GM23338 (cell line): Measurements from ENCODE around the gene BAIAP2. TPM values are rescaled to one million over a fixed set of nuclear protein-coding genes. Genes with fewer than 3 reads are reported as not detected.
A peak's percentile ranks its signal among the peaks of the same experiment; 100 is the strongest.

Experiments
- ATAC-seq: fragments of 200-7000 bp; cut with Tn5 transposase; 3 replicates; pipeline ENCODE4 v1.9.1; 2020
- DNase-seq: peaks from one replicate; pipeline ENCODE4 v3.0.0-alpha.2; 2015; ENCODE audit warnings: low spot score
- H2AFZ ChIP-seq: fragments of 200-600 bp; sonication (generic); 2 replicates; pipeline ENCODE4 v1.8.0; 2016; ENCODE audit warnings: antibody characterized with exemption, mild to moderate bottlenecking, moderate library complexity
- H3F3A ChIP-seq: fragments of 200-600 bp; sonication (generic); replicated peaks from 2 replicates; pipeline ENCODE4 v1.8.0; 2017; ENCODE audit warnings: antibody characterized with exemption, mixed run types, low read depth
- H3K27ac ChIP-seq: fragments of 200-600 bp; sonication (generic); 2 replicates; pipeline ENCODE4 v1.6.1; 2016; ENCODE audit warnings: low read depth
- H3K27me3 ChIP-seq: fragments of 200-600 bp; sonication (generic); 2 replicates; pipeline ENCODE4 v1.8.0; 2016; ENCODE audit warnings: mild to moderate bottlenecking, mixed run types, moderate library complexity; ENCODE audit not compliant: insufficient read depth
- H3K36me3 ChIP-seq: fragments of 200-600 bp; sonication (generic); 2 replicates; pipeline ENCODE4 v1.8.0; 2016; ENCODE audit warnings: mild to moderate bottlenecking; ENCODE audit not compliant: insufficient read depth
- H3K4me1 ChIP-seq: fragments of 200-600 bp; sonication (generic); 2 replicates; pipeline ENCODE4 v1.8.0; 2016; ENCODE audit warnings: mild to moderate bottlenecking, moderate library complexity; ENCODE audit not compliant: insufficient read depth
- H3K4me2 ChIP-seq: fragments of 200-600 bp; sonication (generic); 2 replicates; pipeline ENCODE4 v1.7.1; 2017; ENCODE audit warnings: mixed run types
- H3K4me3 ChIP-seq: fragments of 200-600 bp; sonication (generic); 2 replicates; pipeline ENCODE4 v1.6.1; 2016; ENCODE audit warnings: mixed run types
- H3K79me2 ChIP-seq: fragments of 200-600 bp; sonication (generic); replicated peaks from 2 replicates; pipeline ENCODE4 v1.8.0; 2017; ENCODE audit warnings: mild to moderate bottlenecking; ENCODE audit not compliant: insufficient read depth
- H3K9me2 ChIP-seq: fragments of 200-600 bp; sonication (generic); 2 replicates; pipeline ENCODE4 v1.8.0; 2017; ENCODE audit not compliant: insufficient read depth
- H4K20me1 ChIP-seq: fragments of 200-600 bp; sonication (generic); replicated peaks from 2 replicates; pipeline ENCODE4 v1.8.0; 2017; ENCODE audit warnings: mild to moderate bottlenecking; ENCODE audit not compliant: insufficient read depth
- H3K27ac Mint-ChIP-seq: 2 replicates; pipeline ENCODE4 v1.8.0; 2020; ENCODE audit warnings: inconsistent platforms, mild to moderate bottlenecking, moderate library complexity, mixed read lengths
- H3K27me3 Mint-ChIP-seq: 3 replicates; pipeline ENCODE4 v1.8.0; 2022; ENCODE audit warnings: low read depth, mild to moderate bottlenecking, moderate library complexity, mixed read lengths, inconsistent platforms; ENCODE audit not compliant: insufficient read depth, poor library complexity
- H3K36me3 Mint-ChIP-seq: 3 replicates; pipeline ENCODE4 v1.8.0; 2021; ENCODE audit warnings: low read depth, mild to moderate bottlenecking, inconsistent platforms, moderate library complexity, mixed read lengths
- H3K4me1 Mint-ChIP-seq: 3 replicates; pipeline ENCODE4 v1.8.0; 2020; ENCODE audit warnings: mild to moderate bottlenecking, inconsistent platforms, mixed read lengths
- H3K4me3 Mint-ChIP-seq: 3 replicates; pipeline ENCODE4 v1.8.0; 2021; ENCODE audit warnings: moderate library complexity, mild to moderate bottlenecking, inconsistent platforms, mixed read lengths
- H3K9me3 Mint-ChIP-seq: 3 replicates; pipeline ENCODE4 v1.8.0; 2020; ENCODE audit warnings: moderate library complexity, mild to moderate bottlenecking, inconsistent platforms, mixed read lengths
- CREB1 ChIP-seq: fragments of 250-450 bp; sonication (Bioruptor Pico); IDR thresholded peaks from 2 replicates; pipeline ENCODE4 v1.5.0; 2020; ENCODE audit warnings: low read depth, mild to moderate bottlenecking, moderate library complexity
- CTCF ChIP-seq, 2 experiments: fragments of 200-600 bp in 1 of 2; sonication (generic) in 1 of 2; conservative IDR thresholded peaks; 2 replicates each; pipeline versions ENCODE4 v1.5.1 to v1.6.1; 2016 to 2017; ENCODE audit warnings: antibody characterized with exemption in 2 of 2, low read depth in 2 of 2, mild to moderate bottlenecking in 2 of 2, moderate library complexity in 1 of 2
- ETS1 ChIP-seq: IDR thresholded peaks from 2 replicates; pipeline ENCODE4 v1.6.1; 2016; ENCODE audit warnings: antibody characterized with exemption
- EZH2 ChIP-seq: fragments of 200-600 bp; sonication (generic); IDR thresholded peaks from one replicate; pipeline ENCODE4 v1.8.0; 2017; ENCODE audit warnings: antibody characterized with exemption, mild to moderate bottlenecking, low read depth; ENCODE audit not compliant: unreplicated experiment
- EZH2phosphoT487 ChIP-seq: fragments of 200-600 bp; sonication (generic); IDR thresholded peaks from one replicate; pipeline ENCODE4 v1.8.1; 2018; ENCODE audit warnings: antibody characterized with exemption; ENCODE audit not compliant: unreplicated experiment
- JUNB ChIP-seq: IDR thresholded peaks from one replicate; pipeline ENCODE4 v1.6.1; 2016; ENCODE audit warnings: antibody characterized with exemption; ENCODE audit not compliant: unreplicated experiment
- NANOG ChIP-seq: IDR thresholded peaks from 2 replicates; pipeline ENCODE4 v1.6.1; 2016; ENCODE audit warnings: antibody characterized with exemption, borderline replicate concordance
- REST ChIP-seq: IDR thresholded peaks from one replicate; pipeline ENCODE4 v1.6.1; 2018; ENCODE audit warnings: antibody characterized with exemption; ENCODE audit not compliant: unreplicated experiment
- STAT1 ChIP-seq: IDR thresholded peaks from one replicate; pipeline ENCODE4 v1.6.1; 2016; ENCODE audit warnings: antibody characterized with exemption; ENCODE audit not compliant: unreplicated experiment
- ZNF114 ChIP-seq: fragments of 250-450 bp; sonication (Bioruptor Pico); IDR thresholded peaks from 2 replicates; pipeline ENCODE4 v1.5.0; 2020; ENCODE audit warnings: mild to moderate bottlenecking, moderate library complexity
- ZNF462 ChIP-seq: fragments of 250-450 bp; sonication (Bioruptor Pico); IDR thresholded peaks from 2 replicates; pipeline ENCODE4 v1.5.0; 2020; ENCODE audit warnings: mild to moderate bottlenecking, moderate library complexity
- polyA plus RNA-seq: library from polyadenylated mRNA; unstranded; fragments of >200 nt; fragmentation: Nextera tagmentation; extraction: Ambion mirVana; gene quantifications from 2 replicates; pipeline ENCODE4 v1.2.1, GENCODE V29; 2016
- total RNA-seq: library from RNA; depleted of rRNA; stranded (reverse); fragments of >200 nt; shearing (Covaris generic); gene quantifications from 2 replicates; pipeline ENCODE4 v1.2.3, GENCODE V29; 2014

BAIAP2 gene
- total and polyA plus RNA-seq, 2 experiments from 2014 or later: 21.7 to 22.7 TPM

GRCh38 chr17:81012574-81013447, 22.1 kb upstream of the BAIAP2 start:
- Histone ChIP-seq H3K4me3 (no peak overlapping the region), H2AFZ (no peak overlapping the region), H3K4me1 (no peaks in the 10 kb centered on the region), H3K9me2 (no peaks in the 10 kb centered on the region), H3K27ac (no peak overlapping the region), H3K36me3 (no peaks in the 10 kb centered on the region), H3K79me2 (no peaks in the 10 kb centered on the region), H3K4me2 (no peak overlapping the region), H3F3A (peaks cover 1% of the 10 kb centered on the region; the same call in 1 of the 2 replicates), H3K27me3 (no peaks in the 10 kb centered on the region), H4K20me1 (no peaks in the 10 kb centered on the region)
- peaks cover 27% of the 10 kb centered on the region for H3K9me3 Mint-ChIP-seq
- peaks cover 9% of the 10 kb centered on the region for H3K4me1 Mint-ChIP-seq
- peaks cover 11% of the 10 kb centered on the region for H3K36me3 Mint-ChIP-seq
- DNase-seq: no peak
- no peak overlapping the region for H3K4me3 Mint-ChIP-seq
- no peak for TF ChIP-seq STAT1
- no peak for TF ChIP-seq ETS1
- TF ChIP-seq ZNF462 (CRISPR knock-in tag): no peak
- TF ChIP-seq JUNB: no peak
- no peak for TF ChIP-seq CREB1 (CRISPR knock-in tag)
- no peak for TF ChIP-seq REST
- TF ChIP-seq NANOG: no peak
- no peak for TF ChIP-seq EZH2phosphoT487
- no peak for TF ChIP-seq EZH2
- TF ChIP-seq ZNF114 (CRISPR knock-in tag): no peak
- no peak for TF ChIP-seq CTCF (conservative IDR thresholded peaks at IDR 0.05; ENCODE audit: low read depth in 2 of 2)
- H3K27me3 Mint-ChIP-seq: peaks cover 21% of the 10 kb centered on the region
- no peak overlapping the region for H3K27ac Mint-ChIP-seq
- peak; percentile 40; the same call in 2 of the 3 replicates for ATAC-seq
